Activated T-cell treated with anti-CD3 and anti-CD28 coated beads for 4 hours (primary cell): ENCODE results near the gene MGAT1.
"Not testable (repeated sequence)": the region's sequence is repeated elsewhere in the genome, so short reads cannot be mapped to it uniquely, and the experiment has no call there.

Experiments
- DNase-seq: peaks from one replicate; pipeline ENCODE4 v3.0.0-alpha.2; 2020

MGAT1 gene

GRCh38 chr5:180784497-180785097 lies 18.0 kb downstream of the MGAT1 start:
- DNase-seq = peak; percentile 62

GRCh38 chr5:180783340-180784052 lies 19.1 kb downstream of the MGAT1 start:
- DNase-seq = no peak

GRCh38 chr5:180782748-180783147 lies 19.9 kb downstream of the MGAT1 start:
- DNase-seq = no peak

- DNase-seq = not testable (repeated sequence)
Observed at GRCh38 chr5:180781900-180782326, 20.7 kb downstream of the MGAT1 start.

- DNase-seq = no peak
Observed at GRCh38 chr5:180779985-180780610, 22.5 kb downstream of the MGAT1 start.

GRCh38 chr5:180777475-180777874 lies 25.1 kb downstream of the MGAT1 start:
- DNase-seq = no peak

- DNase-seq = no peak
Observed at GRCh38 chr5:180776376-180776775, 26.2 kb downstream of the MGAT1 start.

- no peak for DNase-seq
Observed at GRCh38 chr5:180775624-180776023, 27.0 kb downstream of the MGAT1 start.

GRCh38 chr5:180771839-180772238 lies 30.8 kb downstream of the MGAT1 start:
- no peak for DNase-seq

GRCh38 chr5:180769821-180770220 lies 32.8 kb downstream of the MGAT1 start:
- DNase-seq = no peak

GRCh38 chr5:180755601-180756000 lies 47.0 kb downstream of the MGAT1 start:
- DNase-seq = no peak

GRCh38 chr5:180744253-180744652 lies 58.4 kb downstream of the MGAT1 start:
- DNase-seq = no peak

GRCh38 chr5:180742727-180743126 lies 59.9 kb downstream of the MGAT1 start:
- no peak for DNase-seq

- not testable (repeated sequence) for DNase-seq
Observed at GRCh38 chr5:180740953-180741352, 61.7 kb downstream of the MGAT1 start.

GRCh38 chr5:180739958-180740357 lies 62.6 kb downstream of the MGAT1 start, which contains the start of gene OR2Y1:
Gene OR2Y1, minus strand, starts transcription at chr5:180740058. Its CDS starts 0 bp downstream, at chr5:180740058.
- DNase-seq = no peak

- DNase-seq = no peak
Observed at GRCh38 chr5:180739271-180739670, 63.3 kb downstream of the MGAT1 start.

- no peak for DNase-seq
Observed at GRCh38 chr5:180736536-180736935, 66.1 kb downstream of the MGAT1 start.
